HG03280 (cell line): Measurements from ENCODE around the gene SMYD3.

Experiments used
- ATAC-seq: cut with Tn5 transposase; IDR thresholded peaks from one replicate; pipeline ENCODE4 v1.9.1; 2021; ENCODE audit warnings: mild to moderate bottlenecking, moderate library complexity; ENCODE audit not compliant: unreplicated experiment

SMYD3 gene

DNA sequence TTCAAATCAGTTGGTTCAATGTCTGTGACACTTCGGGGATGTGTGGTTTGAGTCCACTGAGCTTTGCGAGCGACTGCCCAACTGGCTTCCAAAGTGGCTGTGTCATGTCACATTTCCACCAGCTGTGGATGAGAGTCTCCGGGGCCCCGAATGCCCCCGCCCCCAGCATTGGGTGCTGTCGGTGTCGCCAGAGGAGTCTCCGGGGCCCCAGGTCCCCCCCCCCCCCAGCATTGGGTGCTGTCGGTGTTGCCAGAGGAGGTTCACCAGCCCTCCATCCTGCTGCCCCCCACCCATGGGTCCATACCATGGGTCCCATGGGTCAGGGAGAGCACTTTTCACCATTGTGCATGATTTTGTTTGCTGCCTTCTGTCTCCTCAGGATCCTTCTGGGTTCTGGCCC lies 9.0 kb upstream of the SMYD3 start:
- ATAC-seq, result no peak

DNA sequence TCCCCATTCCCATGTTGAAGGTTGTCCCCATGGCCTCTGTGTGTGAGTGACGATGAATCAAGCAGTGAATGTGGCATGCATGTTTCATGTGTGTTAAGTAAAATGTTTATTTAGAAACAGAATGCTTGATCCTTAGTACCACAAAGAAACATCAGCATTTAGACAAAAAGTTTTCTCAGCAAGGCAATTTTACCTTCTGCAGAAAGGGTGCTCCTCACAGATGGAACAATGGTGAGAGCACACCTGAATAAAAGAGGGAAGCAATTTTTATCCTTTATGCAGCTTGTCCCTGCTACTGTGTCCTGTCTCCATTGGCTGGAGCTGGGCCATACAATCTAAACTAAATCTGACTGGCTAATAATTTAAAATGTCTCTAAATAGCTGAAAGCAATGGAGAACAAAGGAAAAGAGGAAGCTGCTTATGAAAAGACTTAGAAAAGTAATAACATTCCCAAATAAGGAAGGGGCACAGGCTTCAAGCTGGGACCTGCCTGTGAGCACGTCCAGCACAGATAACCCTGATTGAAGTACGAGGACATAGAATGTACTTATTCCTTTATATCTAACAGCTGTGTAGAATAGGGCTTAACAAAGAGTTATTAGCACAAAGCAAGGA lies 8.4 kb upstream of the SMYD3 start:
- ATAC-seq, result no peak

DNA sequence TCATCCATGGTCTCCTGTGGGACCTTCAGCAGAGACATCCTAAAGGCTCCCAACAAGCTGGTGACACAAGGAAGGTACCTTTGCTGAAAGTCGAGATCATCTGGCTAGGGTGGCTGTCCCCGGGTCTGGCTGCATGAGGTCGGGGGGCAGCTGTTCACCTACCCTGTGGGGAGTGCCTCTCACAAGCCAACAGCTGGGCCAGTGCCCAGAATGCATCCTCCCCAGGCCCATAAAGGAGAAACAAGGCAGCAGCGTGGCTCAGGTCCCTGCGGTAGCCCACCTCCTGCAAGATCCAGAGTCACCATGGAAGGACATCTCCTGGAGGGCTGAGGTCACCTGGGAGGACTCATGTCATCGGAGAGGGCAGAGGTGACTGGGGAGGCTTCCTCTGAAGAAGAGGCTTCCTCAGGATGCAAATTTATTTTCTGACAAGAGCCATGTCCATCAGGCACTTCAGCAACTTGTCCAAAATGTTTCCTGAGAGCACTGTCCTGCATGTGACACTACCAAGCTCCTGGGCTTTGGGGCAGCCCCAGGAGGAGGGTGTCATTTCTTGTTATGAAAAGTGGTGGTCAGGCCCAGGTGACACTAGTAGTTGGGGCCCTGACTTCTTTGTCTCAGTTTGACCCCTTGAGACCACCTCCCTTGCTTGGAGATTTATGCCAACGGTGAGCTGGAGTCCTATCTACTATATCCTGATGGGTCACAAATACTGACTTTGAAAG lies 6.7 kb upstream of the SMYD3 start:
- no peak for ATAC-seq

DNA sequence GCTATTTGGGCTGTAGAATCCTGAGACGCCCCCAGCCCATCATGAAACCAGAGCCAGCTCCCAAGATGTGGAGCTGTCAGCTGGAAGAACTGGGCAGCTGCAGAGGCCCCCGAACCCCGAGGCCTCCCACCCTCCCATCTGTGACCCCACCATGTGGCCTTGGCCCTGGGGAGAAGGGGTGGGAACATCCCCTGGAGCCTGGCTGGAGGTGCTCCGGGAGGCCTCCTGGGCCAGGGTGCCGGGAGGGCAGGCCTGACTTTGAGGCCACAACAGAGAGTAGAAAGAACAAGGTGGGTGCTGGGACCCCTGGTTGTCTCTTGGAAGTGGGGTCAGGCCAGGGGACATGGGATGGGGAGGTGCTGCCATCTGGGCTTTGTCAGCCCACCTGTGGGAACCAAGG lies 6.0 kb upstream of the SMYD3 start:
- ATAC-seq, result no peak

DNA sequence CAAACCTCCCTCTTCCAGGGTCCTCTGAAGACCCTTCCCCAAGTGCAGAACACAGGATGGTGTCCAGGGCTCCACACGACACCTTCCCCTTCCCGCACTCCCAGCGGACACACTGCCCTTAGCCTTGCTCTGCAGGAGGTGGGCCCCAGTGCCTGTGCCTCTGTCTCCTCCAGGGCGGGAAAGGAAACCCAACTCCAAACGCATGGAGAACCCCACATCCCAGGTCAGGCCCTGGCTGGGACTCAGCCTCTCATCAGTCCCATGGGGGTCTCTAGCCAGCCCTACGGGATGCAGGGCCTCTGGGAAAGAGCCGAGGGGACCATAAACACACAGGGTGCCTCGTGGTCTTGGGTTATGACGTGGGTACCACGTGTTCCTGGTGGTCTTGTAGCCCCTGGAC lies 5.6 kb upstream of the SMYD3 start:
- no peak for ATAC-seq

DNA sequence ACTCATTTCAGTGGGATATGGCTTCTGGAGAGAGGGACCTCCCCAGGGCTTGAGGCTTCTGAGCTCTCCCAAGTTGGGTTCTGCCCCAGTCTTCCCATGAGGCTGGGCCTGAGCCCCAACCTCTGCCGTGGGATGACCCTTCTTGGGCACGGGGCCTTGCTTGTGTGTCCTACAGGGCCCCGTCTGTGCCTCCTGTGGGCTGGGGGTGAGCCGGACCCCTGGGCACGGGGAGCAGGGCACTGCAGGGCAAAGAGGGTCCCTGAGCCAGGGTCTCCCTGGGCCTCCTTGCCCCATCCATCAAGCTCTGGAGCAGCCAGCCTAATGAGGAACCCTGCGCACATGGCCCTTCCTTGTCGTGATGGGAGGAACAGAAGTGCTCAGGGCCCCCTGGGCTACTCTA lies 5.2 kb upstream of the SMYD3 start:
- ATAC-seq, result no peak

DNA sequence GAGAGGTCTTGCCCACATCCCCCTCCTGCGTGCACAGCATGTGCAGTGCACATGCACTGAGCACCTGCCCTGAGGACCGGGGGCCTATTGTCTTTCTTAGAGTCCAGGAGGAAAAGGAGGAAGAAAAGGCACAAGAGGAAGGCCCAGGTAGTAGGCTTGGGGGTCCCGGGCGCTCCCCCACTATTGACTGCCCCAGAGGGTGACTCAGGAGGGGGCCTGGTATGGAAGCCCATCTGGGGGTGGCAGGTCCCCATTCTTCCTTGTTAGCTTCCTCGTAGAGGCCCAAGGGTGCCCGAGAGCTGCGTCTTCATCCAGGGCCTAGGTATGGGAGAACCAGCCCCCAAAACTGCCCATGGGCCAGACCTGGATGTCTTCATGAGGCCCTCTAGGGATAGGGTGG lies 4.1 kb upstream of the SMYD3 start:
- ATAC-seq, result no peak

DNA sequence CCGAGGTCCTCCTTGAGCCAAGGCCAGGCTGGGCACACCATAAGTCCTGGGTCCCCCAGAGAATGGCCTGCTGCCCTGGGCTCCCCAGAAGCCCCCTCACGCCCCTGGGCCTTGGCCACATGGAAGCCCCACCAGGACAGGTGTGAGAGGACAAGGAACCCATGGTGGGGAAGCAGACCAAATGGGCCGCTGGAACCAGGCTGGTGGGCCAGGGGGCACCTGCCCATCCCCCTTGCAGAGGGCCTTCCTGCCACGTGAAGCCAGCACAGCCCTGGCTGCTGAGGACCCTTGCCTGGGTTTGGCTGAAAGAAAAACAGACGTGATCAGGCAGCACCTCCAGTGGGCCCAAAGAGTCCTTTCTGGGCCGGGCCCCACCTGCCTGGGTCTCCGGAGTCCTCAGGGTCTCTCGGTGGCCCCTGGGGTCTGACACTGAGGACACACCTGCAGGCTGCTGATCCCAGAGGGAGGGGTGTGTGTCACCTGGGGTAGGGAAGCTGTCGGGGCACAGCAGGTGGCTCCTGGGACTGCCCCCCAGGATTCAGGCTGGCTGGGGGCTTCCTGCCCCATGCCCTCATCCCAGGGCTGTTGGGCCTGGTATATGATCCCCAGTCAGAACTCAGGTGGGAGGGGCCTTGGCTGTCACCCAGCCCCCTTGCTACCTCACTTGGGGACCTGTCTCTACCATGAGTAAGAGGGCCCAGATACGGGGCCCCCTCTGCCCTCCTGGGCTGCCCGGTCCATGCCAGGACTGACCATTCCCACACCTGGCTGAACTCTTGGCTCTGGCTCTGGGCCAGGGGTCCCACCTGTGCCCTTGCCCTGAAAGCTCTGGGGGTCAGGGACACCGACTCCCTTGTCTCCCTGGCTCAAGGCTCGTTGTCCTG lies 3.3 kb upstream of the SMYD3 start:
- ATAC-seq, result no peak

DNA sequence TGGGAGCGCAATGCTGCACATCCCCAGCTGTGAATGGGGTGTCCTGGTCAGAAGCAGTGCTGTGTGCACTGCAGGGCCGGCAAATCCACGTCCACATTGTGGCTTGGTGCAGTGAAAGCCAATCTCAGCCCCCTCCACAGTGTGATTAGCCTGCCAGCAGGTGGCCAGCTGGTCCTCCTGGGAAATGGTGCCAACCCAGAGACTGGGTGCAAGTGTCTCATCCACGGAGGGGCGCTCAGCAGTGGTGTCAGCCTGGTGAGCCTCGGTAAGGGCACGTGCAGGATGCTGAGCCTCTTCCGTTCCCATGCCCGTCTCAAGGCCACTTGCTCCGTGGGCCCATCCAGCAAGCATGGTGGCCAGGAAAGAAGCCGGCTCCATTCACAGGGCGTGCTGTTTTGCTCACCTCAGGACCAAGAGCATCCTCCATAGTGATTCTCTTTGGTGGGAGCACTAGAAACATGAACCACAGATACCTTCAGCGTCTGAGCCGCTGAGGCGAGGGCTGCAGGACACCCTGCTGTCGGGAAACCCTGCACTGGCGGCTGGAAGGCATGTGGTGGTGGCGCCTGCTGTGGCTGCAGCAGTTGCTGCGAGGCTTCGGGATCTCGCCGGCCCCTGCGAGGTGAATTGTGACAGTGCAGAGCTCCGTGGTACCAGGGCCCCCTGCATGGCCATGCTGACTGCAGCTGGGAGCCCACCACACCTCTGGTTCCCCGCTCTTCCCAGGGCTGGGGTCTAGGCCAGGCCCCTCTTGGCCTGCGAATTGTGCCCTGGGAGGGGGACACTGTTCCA lies 2.0 kb upstream of the SMYD3 start:
- ATAC-seq, result no peak

DNA sequence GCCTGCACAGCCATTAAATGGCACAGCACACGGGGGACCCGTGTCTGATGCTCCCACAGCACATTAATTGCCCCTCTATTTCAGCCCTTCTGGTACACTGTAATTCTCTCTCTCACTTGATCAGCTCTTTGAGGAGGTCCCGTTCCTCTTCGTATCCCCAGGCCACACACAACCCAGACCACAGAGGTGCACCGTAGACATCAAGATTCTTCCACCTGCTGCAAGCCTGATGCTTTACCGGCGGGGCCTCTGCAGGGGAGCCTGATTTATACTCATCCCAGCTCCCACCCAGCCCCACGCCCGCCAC lies 759 bp downstream of the SMYD3 start:
- ATAC-seq, result peak; percentile 13

DNA sequence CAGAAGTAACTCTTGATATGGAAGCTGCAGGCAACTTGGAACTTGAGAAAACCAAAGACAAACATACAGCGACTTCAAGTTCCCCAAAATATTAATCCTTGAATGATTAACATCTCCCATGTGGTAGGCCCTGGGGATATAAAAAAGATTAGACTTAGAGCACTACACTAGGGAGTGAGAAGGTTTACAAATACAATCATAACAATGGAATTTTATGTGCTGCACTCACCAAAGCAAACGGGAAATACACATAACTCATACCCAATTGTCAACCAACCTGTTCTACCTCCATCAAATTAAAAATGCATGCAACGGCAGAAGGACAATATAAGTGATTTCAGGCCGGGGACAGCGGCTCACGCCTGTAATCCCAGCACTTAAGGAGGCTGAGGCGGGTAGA lies 3.7 kb downstream of the SMYD3 start:
- no peak for ATAC-seq

DNA sequence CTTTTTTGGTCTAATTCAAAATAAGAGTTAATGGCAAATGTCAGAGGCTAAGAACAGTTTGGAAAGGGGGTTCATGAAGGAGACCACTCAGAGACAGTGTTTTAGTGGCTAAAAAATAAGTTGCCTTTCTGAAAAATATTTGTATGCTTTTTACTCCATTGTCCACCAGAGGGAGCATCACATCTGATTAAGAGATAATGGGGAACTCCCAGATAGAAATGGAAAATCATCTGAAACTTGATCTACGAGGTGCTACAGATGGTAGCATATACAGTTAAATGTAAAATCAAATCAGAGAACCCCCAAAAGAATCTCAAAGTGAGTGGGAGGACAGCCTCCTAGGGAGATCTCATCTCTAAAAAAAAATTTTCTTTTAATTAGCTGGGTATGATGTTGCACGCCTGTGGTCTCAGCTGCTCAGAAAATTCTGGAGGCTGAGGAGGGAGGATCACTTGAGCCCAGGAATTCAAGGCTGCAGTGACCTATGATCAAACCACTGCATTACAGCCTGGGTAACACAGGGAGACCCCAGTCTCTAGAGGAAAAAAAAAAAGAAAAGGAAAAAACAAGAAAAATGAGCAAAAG lies 9.7 kb downstream of the SMYD3 start:
- peak; percentile 75 for ATAC-seq

DNA sequence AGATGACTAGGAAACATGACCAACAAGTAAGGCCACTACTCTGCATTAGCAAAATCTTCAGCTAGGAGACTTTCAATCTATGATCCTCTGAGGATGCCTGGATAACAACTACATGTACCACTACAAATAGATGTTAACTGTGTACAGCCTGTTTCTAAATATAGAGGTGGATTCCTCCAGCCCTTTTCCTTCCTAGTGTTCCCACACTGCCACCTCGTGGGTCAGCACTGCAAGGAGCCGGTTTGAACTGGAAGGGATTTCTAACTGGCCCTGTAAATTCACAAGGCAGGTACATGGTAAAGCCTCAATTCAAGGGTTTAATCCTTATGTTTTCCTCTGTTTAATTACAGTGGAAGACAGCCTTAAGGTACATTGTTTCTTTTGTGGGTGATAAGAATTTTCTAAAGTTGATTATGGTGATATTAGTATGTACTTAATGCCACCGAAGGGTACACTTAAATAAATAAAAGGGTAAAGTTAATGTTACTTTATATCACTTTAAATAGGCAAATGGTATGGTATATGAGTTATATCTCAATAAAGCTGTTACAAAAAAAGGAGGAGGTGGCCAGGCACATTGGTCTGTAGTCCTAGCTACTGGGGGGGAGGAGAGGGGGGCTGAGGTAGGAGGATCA lies 14.4 kb downstream of the SMYD3 start:
- no peak for ATAC-seq

DNA sequence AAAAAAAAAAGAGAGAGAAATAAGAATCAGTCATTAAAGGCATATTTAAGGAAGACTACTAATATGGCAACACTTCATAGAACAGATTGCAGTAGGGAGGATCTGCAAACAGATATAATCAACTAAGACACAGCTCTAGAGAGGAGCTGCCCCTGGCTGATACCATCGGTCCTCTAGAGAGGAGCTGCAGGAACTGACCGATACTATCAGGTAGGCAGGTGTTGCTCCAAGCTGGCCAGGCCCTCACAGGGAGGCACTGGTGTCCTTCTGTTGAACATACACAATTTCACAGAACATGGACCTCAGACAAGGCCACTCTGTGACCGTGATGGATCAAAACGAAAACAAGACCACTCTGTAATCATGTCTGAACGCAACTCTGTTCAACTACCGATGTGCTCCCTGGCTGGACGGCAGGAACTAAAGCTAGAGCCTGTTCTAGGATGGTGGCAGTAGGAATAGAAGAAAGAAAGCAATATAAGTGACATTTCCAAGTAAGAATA lies 15.5 kb downstream of the SMYD3 start:
- ATAC-seq, result no peak

DNA sequence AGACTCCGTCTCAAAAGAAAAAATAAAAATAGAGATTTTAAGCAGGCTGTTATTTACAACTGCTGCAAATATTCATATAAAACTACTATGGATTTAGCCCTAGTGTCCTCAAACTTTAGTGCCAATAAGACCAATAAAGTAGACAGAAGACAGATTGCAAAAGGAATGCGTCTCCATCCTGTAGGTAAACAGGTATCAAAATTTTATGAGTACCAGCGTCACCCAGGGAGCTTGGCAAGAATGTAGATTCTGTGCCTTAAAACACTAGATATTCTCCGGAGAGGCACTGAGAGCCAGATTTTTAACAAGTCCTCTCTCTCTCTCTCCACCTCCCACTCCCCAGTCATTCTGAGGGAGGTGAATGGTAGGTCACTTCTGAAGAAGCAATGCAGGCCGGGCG lies 18.4 kb downstream of the SMYD3 start:
- ATAC-seq, result no peak

DNA sequence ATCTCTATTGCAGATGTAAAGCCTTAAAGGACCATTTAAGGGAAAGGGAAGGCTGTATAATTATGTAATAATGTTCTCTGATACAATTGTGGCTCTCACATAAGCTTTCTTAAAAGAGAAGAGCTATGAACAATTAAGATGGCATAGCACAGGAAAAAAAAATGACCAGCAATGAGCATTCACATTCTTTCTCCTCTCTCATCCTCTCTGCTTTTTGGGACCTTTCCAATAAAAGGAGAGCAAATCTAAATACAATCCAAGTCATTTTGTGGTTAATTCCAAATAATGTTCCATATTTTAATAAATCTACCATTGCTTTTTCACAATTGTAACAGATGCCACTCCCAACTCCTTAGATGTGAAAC lies 23.5 kb downstream of the SMYD3 start:
- ATAC-seq, result no peak

DNA sequence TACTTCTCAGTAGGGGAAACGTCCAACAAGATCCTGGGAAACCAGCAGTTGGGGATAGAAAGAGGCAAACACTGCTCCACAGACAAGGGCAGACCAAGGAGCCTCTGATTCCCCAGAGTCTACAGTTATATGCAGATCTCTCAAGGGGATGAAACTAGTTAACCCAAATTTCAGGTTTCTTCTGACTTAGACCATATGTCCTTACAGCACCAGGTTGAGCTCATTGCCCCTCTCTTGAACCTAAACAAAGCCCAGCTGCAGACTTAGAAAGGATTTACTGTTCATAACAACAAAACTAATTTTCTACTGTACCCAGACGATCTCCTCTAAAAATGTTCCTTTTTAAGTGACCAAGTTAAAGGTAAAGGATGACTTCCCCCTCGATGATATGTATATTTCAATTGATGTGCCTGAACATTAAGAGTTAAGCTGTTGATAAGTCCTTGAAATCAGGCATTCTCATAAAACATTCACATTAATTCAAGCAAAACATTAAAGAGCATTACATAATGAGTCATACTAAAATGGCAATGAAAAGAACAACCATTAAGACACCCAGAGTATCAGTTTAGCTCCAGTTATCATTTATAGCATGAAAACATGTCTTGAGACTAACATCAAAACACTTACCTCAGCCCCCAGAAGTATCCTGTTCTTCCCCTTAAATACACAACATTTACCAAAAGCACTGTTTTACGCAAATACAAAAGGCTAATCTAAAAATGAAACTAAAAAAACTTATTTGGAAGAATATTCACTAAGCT lies 24.1 kb downstream of the SMYD3 start:
- peak; percentile 55 for ATAC-seq

DNA sequence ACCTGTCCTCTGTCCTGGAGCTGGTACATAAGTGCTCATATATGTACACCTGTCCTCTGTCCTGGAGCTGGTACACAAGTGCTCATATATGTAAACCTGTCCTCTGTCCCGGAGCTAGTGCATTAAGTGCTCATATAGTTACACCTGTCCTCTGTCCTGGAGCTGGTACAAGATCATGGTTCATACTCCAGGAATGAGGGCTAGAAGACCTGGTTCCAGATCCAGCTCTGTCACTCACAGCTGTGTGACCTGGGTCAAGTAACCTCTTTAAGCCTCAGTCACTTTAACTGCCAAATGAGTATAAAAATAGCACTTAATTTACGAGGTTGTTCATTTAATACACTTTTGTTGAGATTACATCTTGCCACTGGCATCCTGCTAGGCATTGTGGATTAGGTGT lies 28.0 kb downstream of the SMYD3 start:
- ATAC-seq, result no peak

DNA sequence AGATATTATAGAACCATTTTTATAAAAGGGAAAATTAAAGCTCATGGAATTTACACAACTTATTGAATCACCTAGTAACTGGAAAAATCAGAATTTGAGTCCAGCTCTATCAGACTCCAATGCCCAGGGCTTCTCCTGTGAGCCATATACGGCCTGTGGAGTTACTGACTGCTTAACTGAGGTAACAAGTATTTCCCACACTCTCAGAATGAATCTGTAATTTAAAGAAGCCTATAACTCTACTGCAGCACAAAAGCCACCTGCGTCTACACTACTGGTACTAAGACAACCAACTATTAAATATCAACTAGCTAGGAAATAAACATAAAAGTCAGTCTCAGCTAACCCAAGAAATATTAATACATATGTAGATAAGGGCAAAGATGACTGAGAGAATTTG lies 29.4 kb downstream of the SMYD3 start:
- ATAC-seq, result no peak

DNA sequence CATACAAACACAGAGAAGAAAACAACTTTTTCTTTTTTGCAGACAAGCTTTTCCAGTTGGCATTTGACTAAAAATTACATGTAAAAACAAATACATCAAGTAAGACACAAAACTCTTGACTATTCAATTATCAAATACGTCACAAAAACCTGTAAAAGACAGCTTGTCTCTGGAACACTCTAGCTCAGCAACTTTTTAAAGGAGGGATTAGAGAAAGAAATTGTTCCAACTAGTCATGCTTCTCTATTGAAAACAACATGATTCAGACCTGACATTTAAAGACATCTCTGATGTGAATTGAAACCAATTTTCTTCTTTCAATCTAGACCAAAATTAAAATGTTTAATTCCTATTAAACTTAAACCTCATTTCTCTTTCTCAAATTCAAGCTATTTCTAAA lies 30.3 kb downstream of the SMYD3 start:
- no peak for ATAC-seq
